GM12878 (cell line): ENCODE measurements around the gene FGF12. TPM values are rescaled to one million over a fixed set of nuclear protein-coding genes. Genes with fewer than 3 reads are reported as not detected.

ENCODE experiments used
- ATAC-seq: fragments of 200-7000 bp; cut with Tn5 transposase; 3 replicates; pipeline ENCODE4 v1.9.1; 2020; ENCODE audit warnings: mild to moderate bottlenecking, moderate library complexity
- BruUV-seq: library from RNA; stranded (reverse); fragments of 400-500 nt; replicated peaks from 2 replicates; lab custom pipeline; 2021; lab: Mats Ljungman, UMichigan
- CTCF ChIA-PET: fragments of 300-600 bp; sonication (Branson Sonifier 250); formaldehyde crosslinking; extraction: SDS; loops from one replicate; lab custom pipeline; 2021; ENCODE audit warnings: inconsistent platforms; lab: Yijun Ruan, JAX
- POLR2A ChIA-PET: fragments of 350-600 bp; formaldehyde crosslinking; extraction: SDS; loops from one replicate; lab custom pipeline; 2021; ENCODE audit warnings: inconsistent platforms; lab: Charles Lee
- RAD21 ChIA-PET: fragments of 300-600 bp; sonication (Branson Sonifier 250); formaldehyde crosslinking; loops from one replicate; lab custom pipeline; 2023; ENCODE audit warnings: antibody characterized with exemption; ENCODE audit not compliant: unreplicated experiment; lab: Charles Lee
- SMC1A ChIA-PET: fragments of 300-600 bp; sonication (Branson Sonifier 250); formaldehyde crosslinking; loops from one replicate; lab custom pipeline; 2023; ENCODE audit not compliant: unreplicated experiment, uncharacterized antibody; lab: Charles Lee
- DNase-seq: peaks from one replicate; pipeline ENCODE4 v3.0.0-alpha.2; 2011; ENCODE audit warnings: low read depth, low spot score
- FAIRE-seq: peaks from 3 replicates; lab custom pipeline; 2011; peaks lifted over from hg19 to GRCh38; lab: Jason Lieb, UNC
- H2AFZ ChIP-seq: 2 replicates; pipeline ENCODE4 v1.6.0; 2011; ENCODE audit warnings: low read depth, low read length, control low read depth; ENCODE audit not compliant: control insufficient read depth
- H3K27ac ChIP-seq: 2 replicates; pipeline ENCODE4 v1.5.1; 2011; ENCODE audit warnings: control low read depth; ENCODE audit not compliant: control insufficient read depth, insufficient read depth
- H3K27me3 ChIP-seq, 2 experiments: replicated peaks in 1 of 2; 2 replicates each; pipeline versions ENCODE4 v1.6.0 to v1.6.1; 2011; ENCODE audit warnings: low read length in 1 of 2; ENCODE audit not compliant: control insufficient read depth in 2 of 2, insufficient read depth in 2 of 2
- H3K36me3 ChIP-seq, 2 experiments: 2 replicates each; pipeline ENCODE4 v1.5.1; 2011; ENCODE audit warnings: low read length in 1 of 2; ENCODE audit not compliant: control insufficient read depth in 2 of 2, insufficient read depth in 2 of 2
- H3K4me1 ChIP-seq: 2 replicates; pipeline ENCODE4 v1.6.1; 2011; ENCODE audit warnings: mild to moderate bottlenecking, low read length, moderate library complexity, mixed read lengths; ENCODE audit not compliant: control insufficient read depth, insufficient read depth
- H3K4me2 ChIP-seq: 2 replicates; pipeline ENCODE4 v1.6.0; 2011; ENCODE audit warnings: control low read depth; ENCODE audit not compliant: control insufficient read depth, insufficient read depth
- H3K4me3 ChIP-seq: fragments of 200-600 bp; sonication (generic); 2 replicates; pipeline ENCODE4 v1.5.1; 2016
- H3K79me2 ChIP-seq: 2 replicates; pipeline ENCODE4 v1.6.0; 2011; ENCODE audit warnings: low read length; ENCODE audit not compliant: control insufficient read depth, insufficient read depth
- H3K9ac ChIP-seq: 2 replicates; pipeline ENCODE4 v1.8.0; 2011; ENCODE audit warnings: low read length, control low read depth, mixed read lengths; ENCODE audit not compliant: control insufficient read depth, insufficient read depth
- H3K9me3 ChIP-seq: replicated peaks from 3 replicates; pipeline ENCODE4 v1.5.1; 2011; ENCODE audit warnings: mild to moderate bottlenecking, low read length; ENCODE audit not compliant: control insufficient read depth, insufficient read depth
- H4K20me1 ChIP-seq: 2 replicates; pipeline ENCODE4 v1.6.0; 2011; ENCODE audit not compliant: control insufficient read depth, insufficient read depth
- CHD2 ChIP-seq: IDR thresholded peaks from 2 replicates; pipeline ENCODE4 v1.6.1; 2011; ENCODE audit warnings: low read depth, low read length, improper control_type of control experiment, borderline replicate concordance
- ESRRA ChIP-seq: IDR thresholded peaks from 2 replicates; pipeline ENCODE4 v1.6.1; 2012; ENCODE audit warnings: mild to moderate bottlenecking, low read length, improper control_type of control experiment
- FOS ChIP-seq: IDR thresholded peaks from 3 replicates; pipeline ENCODE4 v1.6.1; 2011; ENCODE audit warnings: borderline replicate concordance; ENCODE audit not compliant: insufficient read length; ENCODE audit errors: extremely low read depth
- FOXM1 ChIP-seq: IDR thresholded peaks from 2 replicates; pipeline ENCODE4 v1.6.1; 2012; ENCODE audit warnings: low read depth, mild to moderate bottlenecking, inconsistent platforms, low read length, moderate library complexity
- HDGF ChIP-seq: fragments of 450-650 bp; IDR thresholded peaks from 2 replicates; pipeline ENCODE4 v1.6.1; 2016; ENCODE audit warnings: antibody characterized with exemption
- NR2C2 ChIP-seq: IDR thresholded peaks from 2 replicates; pipeline ENCODE4 v1.6.1; 2011; ENCODE audit warnings: borderline replicate concordance, low read depth; ENCODE audit not compliant: control insufficient read depth, insufficient read length
- NRF1 ChIP-seq: conservative IDR thresholded peaks from 2 replicates; pipeline ENCODE4 v1.6.1; 2011; ENCODE audit warnings: mild to moderate bottlenecking, low read depth, low read length, improper control_type of control experiment
- SMARCA5 ChIP-seq: fragments of 450-650 bp; IDR thresholded peaks from 2 replicates; pipeline ENCODE4 v1.6.1; 2017; ENCODE audit warnings: mild to moderate bottlenecking
- ZSCAN29 ChIP-seq: fragments of 450-650 bp; IDR thresholded peaks from 2 replicates; pipeline ENCODE4 v1.6.1; 2017; ENCODE audit warnings: mild to moderate bottlenecking, moderate library complexity
- WGBS: methylation state at CpG from one replicate; pipeline ENCODE4 v1.1.6; 2016; ENCODE audit warnings: low lambda C conversion rate; ENCODE audit not compliant: insufficient replicate concordance, insufficient coverage; ENCODE audit errors: missing lambda C conversion rate; 5-methylcytosine and 5-hydroxymethylcytosine counted together
- in situ Hi-C: fragments of 300-500 bp; cut with MboI; formaldehyde crosslinking; loops from 9 replicates; pipeline ENCODE4 v1.14.3; 2018; ENCODE audit warnings: mixed read lengths
- intact Hi-C: fragments of 100-400 bp; cut with micrococcal nuclease; formaldehyde crosslinking; loops from one replicate; pipeline ENCODE4 v1.14.2; 2022; ENCODE audit not compliant: unreplicated experiment
- polyA plus RNA-seq, 11 experiments: library from polyadenylated mRNA; depleted of rRNA in 4 of 11; unstranded in 6 of 11; stranded (reverse) in 5 of 11; fragments of >200 nt; fragmentation: Nextera tagmentation in 4 of 11; fragmentation: Illumina TruSeq in 1 of 11; extraction: Ambion mirVana in 4 of 11; extraction: Trizol in 1 of 11; gene quantifications; 1 replicate in 1 of 11; 2 replicates in 10 of 11; pipeline versions ENCODE4 v1.2.1 to v1.2.3, GENCODE V29; 2011 to 2016; ENCODE audit warnings: inconsistent platforms in 2 of 11, missing spikeins in 2 of 11, low read depth in 1 of 11
- total RNA-seq, 4 experiments: library from RNA; depleted of rRNA in 3 of 4; stranded (reverse); fragments of >200 nt in 3 of 4; fragmentation: Illumina TruSeq in 1 of 4; extraction: Trizol in 1 of 4; gene quantifications; 2 replicates each; pipeline versions ENCODE4 v1.2.1 to v1.2.3, GENCODE V29; 2013 to 2021
- TF ChIP-seq, protein P1 (sequence below): IDR thresholded peaks from 2 replicates; pipeline ENCODE4 v1.6.1; 2011; ENCODE audit warnings: mild to moderate bottlenecking, low read depth, low read length, moderate library complexity; ENCODE audit not compliant: insufficient replicate concordance
- TF ChIP-seq, protein P2 (sequence below): IDR thresholded peaks from 2 replicates; pipeline ENCODE4 v1.6.1; 2012; ENCODE audit warnings: improper control_type of control experiment, low read depth, low read length; ENCODE audit not compliant: insufficient replicate concordance

Gene FGF12
- total and polyA plus RNA-seq, 10 of the 15 experiments (the other 5 are each of a cell fraction or from before 2014, with no cell fraction given): 0.03 to 0.43 (median 0.13) TPM; not detected in 7

DNA sequence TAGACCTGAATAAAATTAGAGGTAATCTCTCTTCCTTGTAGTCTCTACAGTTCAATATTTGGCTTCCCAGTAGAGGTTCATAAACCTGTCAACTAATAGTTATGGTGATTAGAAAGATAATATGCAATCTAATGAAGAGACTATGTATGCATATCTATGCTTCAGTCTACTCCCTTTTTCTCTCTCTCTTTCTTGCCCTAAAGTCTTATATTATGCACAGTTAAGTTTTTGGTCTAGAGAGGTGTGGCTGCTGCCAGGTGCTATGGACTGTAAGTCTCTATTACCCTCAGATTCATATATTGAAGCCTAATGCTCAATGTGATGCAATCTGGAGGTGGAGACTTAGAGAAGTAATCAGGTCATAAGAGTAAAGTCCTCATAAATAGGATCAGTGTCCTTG lies 413.7 kb downstream of the FGF12 start:
- FAIRE-seq (no peak), DNase-seq (no peak), ATAC-seq (no peak)
- RAD21 ChIA-PET: no interaction called here
- CTCF ChIA-PET: no interaction called here
- H3K4me2 ChIP-seq: no peak overlapping the region
- no peak overlapping the region for H2AFZ ChIP-seq
- intact Hi-C loops (no loop called here), in situ Hi-C loops (no loop called here)
- H4K20me1 ChIP-seq: no peaks in the 10 kb centered on the region
- SMC1A ChIA-PET: no interaction called here
- H3K36me3 ChIP-seq: no peaks in the 10 kb centered on the region
- no peaks in the 10 kb centered on the region for H3K9me3 ChIP-seq
- TF ChIP-seq, protein P1, sequence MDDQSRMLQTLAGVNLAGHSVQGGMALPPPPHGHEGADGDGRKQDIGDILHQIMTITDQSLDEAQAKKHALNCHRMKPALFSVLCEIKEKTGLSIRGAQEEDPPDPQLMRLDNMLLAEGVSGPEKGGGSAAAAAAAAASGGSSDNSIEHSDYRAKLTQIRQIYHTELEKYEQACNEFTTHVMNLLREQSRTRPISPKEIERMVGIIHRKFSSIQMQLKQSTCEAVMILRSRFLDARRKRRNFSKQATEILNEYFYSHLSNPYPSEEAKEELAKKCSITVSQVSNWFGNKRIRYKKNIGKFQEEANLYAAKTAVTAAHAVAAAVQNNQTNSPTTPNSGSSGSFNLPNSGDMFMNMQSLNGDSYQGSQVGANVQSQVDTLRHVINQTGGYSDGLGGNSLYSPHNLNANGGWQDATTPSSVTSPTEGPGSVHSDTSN: no peak
- TF ChIP-seq FOS: no peak
- no TSS peak for BruUV-seq
- no peaks in the 10 kb centered on the region for H3K27me3 ChIP-seq
- no peaks in the 10 kb centered on the region for H3K79me2 ChIP-seq
- POLR2A ChIA-PET: no interaction called here
- H3K4me3 ChIP-seq: no peak overlapping the region
- no peak overlapping the region for H3K9ac ChIP-seq
- no peaks in the 10 kb centered on the region for H3K4me1 ChIP-seq
- no peak overlapping the region for H3K27ac ChIP-seq

DNA sequence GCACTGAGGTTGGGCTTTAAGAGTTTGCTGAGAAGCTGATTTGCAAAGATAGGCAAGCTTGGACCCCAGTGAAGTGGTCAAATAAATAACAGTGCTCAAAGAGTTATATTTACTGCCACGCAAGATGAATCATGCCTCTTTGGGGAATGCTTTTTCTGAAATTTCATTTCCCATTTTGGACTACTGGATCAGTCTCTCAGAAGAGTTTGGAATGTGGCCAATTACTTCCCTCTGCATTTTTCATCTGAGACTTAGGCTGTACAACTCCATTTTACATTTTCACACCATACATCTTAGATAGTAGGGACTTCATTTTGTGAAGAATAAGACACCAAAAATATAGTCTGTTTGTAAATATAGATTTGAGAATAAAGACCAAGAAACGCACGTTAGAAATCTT lies 419.7 kb downstream of the FGF12 start:
- Histone ChIP-seq H3K4me1 (no peaks in the 10 kb centered on the region), H2AFZ (no peak overlapping the region), H4K20me1 (no peaks in the 10 kb centered on the region), H3K79me2 (no peaks in the 10 kb centered on the region), H3K27me3 (no peaks in the 10 kb centered on the region), H3K9ac (no peak overlapping the region), H3K9me3 (no peaks in the 10 kb centered on the region), H3K4me3 (no peak overlapping the region), H3K27ac (no peak overlapping the region), H3K36me3 (no peaks in the 10 kb centered on the region), H3K4me2 (no peak overlapping the region)
- ATAC-seq: no peak
- CTCF ChIA-PET: no interaction called here
- no TSS peak for BruUV-seq
- POLR2A ChIA-PET: no interaction called here
- intact Hi-C loops (no loop called here), in situ Hi-C loops (no loop called here)
- TF ChIP-seq SMARCA5 (no peak), HDGF (no peak), FOXM1 (no peak), NRF1 (no peak), ESRRA (no peak), CHD2 (no peak), NR2C2 (no peak), FOS (no peak), ZSCAN29 (no peak)
- TF ChIP-seq, protein P2, sequence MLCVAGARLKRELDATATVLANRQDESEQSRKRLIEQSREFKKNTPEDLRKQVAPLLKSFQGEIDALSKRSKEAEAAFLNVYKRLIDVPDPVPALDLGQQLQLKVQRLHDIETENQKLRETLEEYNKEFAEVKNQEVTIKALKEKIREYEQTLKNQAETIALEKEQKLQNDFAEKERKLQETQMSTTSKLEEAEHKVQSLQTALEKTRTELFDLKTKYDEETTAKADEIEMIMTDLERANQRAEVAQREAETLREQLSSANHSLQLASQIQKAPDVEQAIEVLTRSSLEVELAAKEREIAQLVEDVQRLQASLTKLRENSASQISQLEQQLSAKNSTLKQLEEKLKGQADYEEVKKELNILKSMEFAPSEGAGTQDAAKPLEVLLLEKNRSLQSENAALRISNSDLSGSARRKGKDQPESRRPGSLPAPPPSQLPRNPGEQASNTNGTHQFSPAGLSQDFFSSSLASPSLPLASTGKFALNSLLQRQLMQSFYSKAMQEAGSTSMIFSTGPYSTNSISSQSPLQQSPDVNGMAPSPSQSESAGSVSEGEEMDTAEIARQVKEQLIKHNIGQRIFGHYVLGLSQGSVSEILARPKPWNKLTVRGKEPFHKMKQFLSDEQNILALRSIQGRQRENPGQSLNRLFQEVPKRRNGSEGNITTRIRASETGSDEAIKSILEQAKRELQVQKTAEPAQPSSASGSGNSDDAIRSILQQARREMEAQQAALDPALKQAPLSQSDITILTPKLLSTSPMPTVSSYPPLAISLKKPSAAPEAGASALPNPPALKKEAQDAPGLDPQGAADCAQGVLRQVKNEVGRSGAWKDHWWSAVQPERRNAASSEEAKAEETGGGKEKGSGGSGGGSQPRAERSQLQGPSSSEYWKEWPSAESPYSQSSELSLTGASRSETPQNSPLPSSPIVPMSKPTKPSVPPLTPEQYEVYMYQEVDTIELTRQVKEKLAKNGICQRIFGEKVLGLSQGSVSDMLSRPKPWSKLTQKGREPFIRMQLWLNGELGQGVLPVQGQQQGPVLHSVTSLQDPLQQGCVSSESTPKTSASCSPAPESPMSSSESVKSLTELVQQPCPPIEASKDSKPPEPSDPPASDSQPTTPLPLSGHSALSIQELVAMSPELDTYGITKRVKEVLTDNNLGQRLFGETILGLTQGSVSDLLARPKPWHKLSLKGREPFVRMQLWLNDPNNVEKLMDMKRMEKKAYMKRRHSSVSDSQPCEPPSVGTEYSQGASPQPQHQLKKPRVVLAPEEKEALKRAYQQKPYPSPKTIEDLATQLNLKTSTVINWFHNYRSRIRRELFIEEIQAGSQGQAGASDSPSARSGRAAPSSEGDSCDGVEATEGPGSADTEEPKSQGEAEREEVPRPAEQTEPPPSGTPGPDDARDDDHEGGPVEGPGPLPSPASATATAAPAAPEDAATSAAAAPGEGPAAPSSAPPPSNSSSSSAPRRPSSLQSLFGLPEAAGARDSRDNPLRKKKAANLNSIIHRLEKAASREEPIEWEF: no peak
- no peak for FAIRE-seq
- SMC1A ChIA-PET: no interaction called here
- 42% methylated on average over 3 of the region's 3 CpGs for WGBS
- DNase-seq: no peak
- RAD21 ChIA-PET: no interaction called here
